Hepatocyte (in vitro differentiated cells): ENCODE results near the gene PFDN4. TPM values are rescaled to one million over a fixed set of nuclear protein-coding genes. Genes with fewer than 3 reads are reported as not detected.
A peak's percentile ranks its signal among the peaks of the same experiment; 100 is the strongest.

Experiments used
- DNase-seq: peaks from one replicate; pipeline ENCODE4 v3.0.0-alpha.2; 2016; ENCODE audit warnings: low spot score
- H2AFZ ChIP-seq: fragments of 200-600 bp; sonication (generic); 2 replicates; pipeline ENCODE4 v1.6.0; 2016; ENCODE audit warnings: antibody characterized with exemption, mild to moderate bottlenecking
- H3K27ac ChIP-seq: fragments of 200-600 bp; sonication (generic); 2 replicates; pipeline ENCODE4 v1.5.1; 2016; ENCODE audit warnings: mild to moderate bottlenecking
- H3K27me3 ChIP-seq: fragments of 200-600 bp; sonication (generic); 2 replicates; pipeline ENCODE4 v1.6.1; 2016
- H3K36me3 ChIP-seq: fragments of 200-600 bp; sonication (generic); replicated peaks from 2 replicates; pipeline ENCODE4 v1.5.1; 2016; ENCODE audit warnings: low read depth; ENCODE audit not compliant: insufficient read depth
- H3K4me1 ChIP-seq: fragments of 200-600 bp; sonication (generic); 2 replicates; pipeline ENCODE4 v1.5.1; 2016; ENCODE audit warnings: mild to moderate bottlenecking, moderate library complexity; ENCODE audit not compliant: insufficient read depth
- H3K4me2 ChIP-seq: fragments of 200-600 bp; sonication (generic); 2 replicates; pipeline ENCODE4 v1.6.0; 2016
- H3K4me3 ChIP-seq: fragments of 200-600 bp; sonication (generic); 2 replicates; pipeline ENCODE4 v1.5.1; 2016; ENCODE audit warnings: mild to moderate bottlenecking
- H3K79me2 ChIP-seq: fragments of 200-600 bp; sonication (generic); 2 replicates; pipeline ENCODE4 v1.6.0; 2017; ENCODE audit warnings: mild to moderate bottlenecking
- H3K9me2 ChIP-seq: fragments of 200-600 bp; sonication (generic); replicated peaks from 2 replicates; pipeline ENCODE4 v1.6.0; 2017; ENCODE audit warnings: mild to moderate bottlenecking; ENCODE audit not compliant: insufficient read depth
- H3K9me3 ChIP-seq: fragments of 200-600 bp; sonication (generic); 2 replicates; pipeline ENCODE4 v1.5.1; 2016; ENCODE audit warnings: low read depth, mild to moderate bottlenecking
- H4K20me1 ChIP-seq: fragments of 200-600 bp; sonication (generic); 2 replicates; pipeline ENCODE4 v1.6.0; 2016; ENCODE audit warnings: mild to moderate bottlenecking; ENCODE audit not compliant: insufficient read depth, poor library complexity, severe bottlenecking
- CTCF ChIP-seq: fragments of 200-600 bp; sonication (generic); IDR thresholded peaks from 2 replicates; pipeline ENCODE4 v1.5.1; 2016; ENCODE audit warnings: antibody characterized with exemption, mild to moderate bottlenecking; ENCODE audit not compliant: poor library complexity
- EZH2 ChIP-seq: fragments of 200-600 bp; sonication (generic); IDR thresholded peaks from 2 replicates; pipeline ENCODE4 v1.6.1; 2016; ENCODE audit warnings: antibody characterized with exemption, mild to moderate bottlenecking, borderline replicate concordance
- EZH2phosphoT487 ChIP-seq: fragments of 200-600 bp; sonication (generic); IDR thresholded peaks from one replicate; pipeline ENCODE4 v1.6.1; 2018; ENCODE audit warnings: antibody characterized with exemption, mild to moderate bottlenecking, low read depth, moderate library complexity; ENCODE audit not compliant: unreplicated experiment, severe bottlenecking
- whole genome bisulfite sequencing: methylation state at CpG from one replicate; pipeline ENCODE4 v1.1.6; 2016; ENCODE audit warnings: low lambda C conversion rate; ENCODE audit errors: missing lambda C conversion rate; 5-methylcytosine and 5-hydroxymethylcytosine counted together
- polyA plus RNA-seq: library from polyadenylated mRNA; unstranded; fragments of >200 nt; fragmentation: Nextera tagmentation; extraction: Ambion mirVana; gene quantifications from 2 replicates; pipeline ENCODE4 v1.2.1, GENCODE V29; 2016
- total RNA-seq: library from RNA; depleted of rRNA; stranded (reverse); fragments of >200 nt; gene quantifications from 2 replicates; pipeline ENCODE4 v1.2.3, GENCODE V29; 2014

Gene PFDN4
- total and polyA plus RNA-seq, 2 experiments from 2014 or later: 40.0 to 121 TPM

GRCh38 chr20:54166987-54167662 is 40.8 kb upstream of the PFDN4 start:
- Histone ChIP-seq H2AFZ (no peak overlapping the region), H3K4me3 (no peak overlapping the region), H3K4me2 (no peak overlapping the region), H3K79me2 (no peaks in the 10 kb centered on the region), H4K20me1 (no peaks in the 10 kb centered on the region), H3K27ac (no peak overlapping the region), H3K9me3 (no peaks in the 10 kb centered on the region), H3K9me2 (no peaks in the 10 kb centered on the region), H3K27me3 (peaks cover 23% of the 10 kb centered on the region), H3K36me3 (no peaks in the 10 kb centered on the region), H3K4me1 (no peaks in the 10 kb centered on the region)
- no peak for TF ChIP-seq EZH2phosphoT487
- no peak for TF ChIP-seq EZH2
- no peak for TF ChIP-seq CTCF
- DNase-seq: no peak
- 91% methylated on average over 7 of the region's 7 CpGs for WGBS

GRCh38 chr20:54167909-54168872 is 39.7 kb upstream of the PFDN4 start:
- Histone ChIP-seq H3K79me2 (no peaks in the 10 kb centered on the region), H3K4me3 (no peak overlapping the region), H3K27me3 (peaks cover 33% of the 10 kb centered on the region), H3K9me3 (no peaks in the 10 kb centered on the region), H3K27ac (no peak overlapping the region), H4K20me1 (no peaks in the 10 kb centered on the region), H3K4me1 (peaks cover 5% of the 10 kb centered on the region), H3K4me2 (no peak overlapping the region), H3K9me2 (no peaks in the 10 kb centered on the region), H2AFZ (no peak overlapping the region), H3K36me3 (no peaks in the 10 kb centered on the region)
- 75% methylated on average over 11 of the region's 11 CpGs for WGBS
- peak; percentile 28 for DNase-seq
- TF ChIP-seq EZH2phosphoT487 (no peak), CTCF (no peak), EZH2 (no peak)

GRCh38 chr20:54168961-54169862 is 38.7 kb upstream of the PFDN4 start:
- no peaks in the 10 kb centered on the region for H4K20me1 ChIP-seq
- TF ChIP-seq CTCF: no peak
- TF ChIP-seq EZH2phosphoT487: no peak
- TF ChIP-seq EZH2: no peak
- no peak overlapping the region for H3K4me3 ChIP-seq
- no peaks in the 10 kb centered on the region for H3K9me3 ChIP-seq
- H3K36me3 ChIP-seq: no peaks in the 10 kb centered on the region
- H3K9me2 ChIP-seq: no peaks in the 10 kb centered on the region
- no peak overlapping the region for H3K27ac ChIP-seq
- no peak for DNase-seq
- H2AFZ ChIP-seq: no peak overlapping the region
- no peak overlapping the region for H3K4me2 ChIP-seq
- H3K27me3 ChIP-seq: peaks cover 44% of the 10 kb centered on the region
- peaks cover 6% of the 10 kb centered on the region for H3K4me1 ChIP-seq
- WGBS: 75% methylated on average over 14 of the region's 14 CpGs
- no peaks in the 10 kb centered on the region for H3K79me2 ChIP-seq
